Measurements from ENCODE around the gene TBX1. TPM values are rescaled to one million over a fixed set of nuclear protein-coding genes. Genes with fewer than 3 reads are reported as not detected.

The TBX1 gene
- total RNA-seq, 2 experiments from 2014 or later: 0.23 TPM; not detected in 1

- CTCF ChIA-PET (ENCODE audit: unreplicated experiment): interaction anchor here (0.9 to 2.2 kb wide), 4 partner anchors 16 to 124 kb away, joined by 3 to 8 read pairs (median 4); no protein-coding TSS in a partner anchor
- Histone ChIP-seq H3K27ac (ENCODE audit: low read depth, low read length, poor library complexity, severe bottlenecking) (peak overlapping the region; percentile 81), H2AFZ (ENCODE audit: low read length) (peak overlapping the region; percentile 76; the same call in 1 of the 2 replicates), H3K4me2 (ENCODE audit: low read length) (peak overlapping the region; percentile 76), H3K36me3 (ENCODE audit: insufficient read depth, low read length) (no peaks in the 10 kb centered on the region), H3K4me1 (ENCODE audit: insufficient read depth, low read length, poor library complexity, severe bottlenecking) (peaks cover 53% of the 10 kb centered on the region), H3K79me2 (ENCODE audit: insufficient read depth, low read depth, low read length) (no peaks in the 10 kb centered on the region), H4K20me1 (ENCODE audit: insufficient read depth, low read length) (no peaks in the 10 kb centered on the region), H3K9me3 (ENCODE audit: low read length) (no peaks in the 10 kb centered on the region), H3K4me3 (ENCODE audit: low read depth, low read length, poor library complexity, severe bottlenecking) (peak overlapping the region; percentile 60), H3K9me2 (ENCODE audit: insufficient read depth, low read length) (no peaks in the 10 kb centered on the region)
- POLR2A ChIA-PET: interaction anchor here (0.5 to 1.8 kb wide), 11 partner anchors 11 to 295 kb away, joined by 3 to 8 read pairs (median 4); no protein-coding TSS in a partner anchor
- no TSS peak for BruUV-seq (replicated peaks)
- DNase-seq (ENCODE audit: low spot score): peak; percentile 98
- intact Hi-C loops (cut with micrococcal nuclease; ENCODE audit: unreplicated experiment): loop anchor here (2.0 kb wide), 3 partner anchors 42 to 118 kb away; partner anchors contain the start of genes GNB1L and RTL10
- TF ChIP-seq, protein P1, sequence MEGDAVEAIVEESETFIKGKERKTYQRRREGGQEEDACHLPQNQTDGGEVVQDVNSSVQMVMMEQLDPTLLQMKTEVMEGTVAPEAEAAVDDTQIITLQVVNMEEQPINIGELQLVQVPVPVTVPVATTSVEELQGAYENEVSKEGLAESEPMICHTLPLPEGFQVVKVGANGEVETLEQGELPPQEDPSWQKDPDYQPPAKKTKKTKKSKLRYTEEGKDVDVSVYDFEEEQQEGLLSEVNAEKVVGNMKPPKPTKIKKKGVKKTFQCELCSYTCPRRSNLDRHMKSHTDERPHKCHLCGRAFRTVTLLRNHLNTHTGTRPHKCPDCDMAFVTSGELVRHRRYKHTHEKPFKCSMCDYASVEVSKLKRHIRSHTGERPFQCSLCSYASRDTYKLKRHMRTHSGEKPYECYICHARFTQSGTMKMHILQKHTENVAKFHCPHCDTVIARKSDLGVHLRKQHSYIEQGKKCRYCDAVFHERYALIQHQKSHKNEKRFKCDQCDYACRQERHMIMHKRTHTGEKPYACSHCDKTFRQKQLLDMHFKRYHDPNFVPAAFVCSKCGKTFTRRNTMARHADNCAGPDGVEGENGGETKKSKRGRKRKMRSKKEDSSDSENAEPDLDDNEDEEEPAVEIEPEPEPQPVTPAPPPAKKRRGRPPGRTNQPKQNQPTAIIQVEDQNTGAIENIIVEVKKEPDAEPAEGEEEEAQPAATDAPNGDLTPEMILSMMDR (conservative IDR thresholded peaks at IDR 0.05; ENCODE audit: low read length): peak; percentile 72
- TF ChIP-seq EZH2phosphoT487 (IDR thresholded peaks at IDR 0.05; ENCODE audit: borderline replicate concordance, low read depth, low read length): no peak
Observed at GRCh38 chr22:19772673-19773469, 12.3 kb downstream of the TBX1 start.

GRCh38 chr22:19773470-19774040, 13.0 kb downstream of the TBX1 start:
- TF ChIP-seq, protein P1 (conservative IDR thresholded peaks at IDR 0.05; ENCODE audit: low read length): no peak
- no peak for TF ChIP-seq EZH2phosphoT487 (IDR thresholded peaks at IDR 0.05; ENCODE audit: borderline replicate concordance, low read depth, low read length)
- CTCF ChIA-PET (ENCODE audit: unreplicated experiment): interaction anchor here (0.8 to 2.2 kb wide), 5 partner anchors 17 to 124 kb away, joined by 3 to 8 read pairs (median 3); no protein-coding TSS in a partner anchor
- no peaks in the 10 kb centered on the region for H3K9me3 ChIP-seq (ENCODE audit: low read length)

More at GRCh38 chr22:19773470-19774040, 13.0 kb downstream of the TBX1 start:
- no peaks in the 10 kb centered on the region for H3K79me2 ChIP-seq (ENCODE audit: insufficient read depth, low read depth, low read length)
- H3K9me2 ChIP-seq (ENCODE audit: insufficient read depth, low read length): no peaks in the 10 kb centered on the region
- no peak for DNase-seq (ENCODE audit: low spot score)
- BruUV-seq (replicated peaks): no TSS peak
- POLR2A ChIA-PET: interaction anchor here (0.8 to 1.8 kb wide), 9 partner anchors 16 to 152 kb away, joined by 3 to 8 read pairs (median 4); no protein-coding TSS in a partner anchor
- no peaks in the 10 kb centered on the region for H3K36me3 ChIP-seq (ENCODE audit: insufficient read depth, low read length)
- H3K4me1 ChIP-seq (ENCODE audit: insufficient read depth, low read length, poor library complexity, severe bottlenecking): peaks cover 53% of the 10 kb centered on the region
- peak overlapping the region; percentile 76 for H3K4me2 ChIP-seq (ENCODE audit: low read length)
- H3K4me3 ChIP-seq (ENCODE audit: low read depth, low read length, poor library complexity, severe bottlenecking): peak overlapping the region; percentile 60
- peak overlapping the region; percentile 81 for H3K27ac ChIP-seq (ENCODE audit: low read depth, low read length, poor library complexity, severe bottlenecking)
- intact Hi-C loops (cut with micrococcal nuclease; ENCODE audit: unreplicated experiment): loop anchor here (2.0 kb wide), 3 partner anchors 43 to 117 kb away; partner anchors contain the start of genes GNB1L and RTL10
- no peaks in the 10 kb centered on the region for H4K20me1 ChIP-seq (ENCODE audit: insufficient read depth, low read length)
- no peak overlapping the region for H2AFZ ChIP-seq (ENCODE audit: low read length)
